GM23338 (cell line): ENCODE measurements around the gene NVL. TPM values are rescaled to one million over a fixed set of nuclear protein-coding genes. Genes with fewer than 3 reads are reported as not detected.
A peak's percentile ranks its signal among the peaks of the same experiment; 100 is the strongest.

Experiments
- ATAC-seq: fragments of 200-7000 bp; cut with Tn5 transposase; 3 replicates; pipeline ENCODE4 v1.9.1; 2020
- DNase-seq: peaks from one replicate; pipeline ENCODE4 v3.0.0-alpha.2; 2015; ENCODE audit warnings: low spot score
- H2AFZ ChIP-seq: fragments of 200-600 bp; sonication (generic); 2 replicates; pipeline ENCODE4 v1.8.0; 2016; ENCODE audit warnings: antibody characterized with exemption, mild to moderate bottlenecking, moderate library complexity
- H3F3A ChIP-seq: fragments of 200-600 bp; sonication (generic); replicated peaks from 2 replicates; pipeline ENCODE4 v1.8.0; 2017; ENCODE audit warnings: antibody characterized with exemption, mixed run types, low read depth
- H3K27ac ChIP-seq: fragments of 200-600 bp; sonication (generic); 2 replicates; pipeline ENCODE4 v1.6.1; 2016; ENCODE audit warnings: low read depth
- H3K27me3 ChIP-seq: fragments of 200-600 bp; sonication (generic); 2 replicates; pipeline ENCODE4 v1.8.0; 2016; ENCODE audit warnings: mild to moderate bottlenecking, mixed run types, moderate library complexity; ENCODE audit not compliant: insufficient read depth
- H3K36me3 ChIP-seq: fragments of 200-600 bp; sonication (generic); 2 replicates; pipeline ENCODE4 v1.8.0; 2016; ENCODE audit warnings: mild to moderate bottlenecking; ENCODE audit not compliant: insufficient read depth
- H3K4me1 ChIP-seq: fragments of 200-600 bp; sonication (generic); 2 replicates; pipeline ENCODE4 v1.8.0; 2016; ENCODE audit warnings: mild to moderate bottlenecking, moderate library complexity; ENCODE audit not compliant: insufficient read depth
- H3K4me2 ChIP-seq: fragments of 200-600 bp; sonication (generic); 2 replicates; pipeline ENCODE4 v1.7.1; 2017; ENCODE audit warnings: mixed run types
- H3K4me3 ChIP-seq: fragments of 200-600 bp; sonication (generic); 2 replicates; pipeline ENCODE4 v1.6.1; 2016; ENCODE audit warnings: mixed run types
- H3K79me2 ChIP-seq: fragments of 200-600 bp; sonication (generic); replicated peaks from 2 replicates; pipeline ENCODE4 v1.8.0; 2017; ENCODE audit warnings: mild to moderate bottlenecking; ENCODE audit not compliant: insufficient read depth
- H3K9me2 ChIP-seq: fragments of 200-600 bp; sonication (generic); 2 replicates; pipeline ENCODE4 v1.8.0; 2017; ENCODE audit not compliant: insufficient read depth
- H4K20me1 ChIP-seq: fragments of 200-600 bp; sonication (generic); replicated peaks from 2 replicates; pipeline ENCODE4 v1.8.0; 2017; ENCODE audit warnings: mild to moderate bottlenecking; ENCODE audit not compliant: insufficient read depth
- H3K27ac Mint-ChIP-seq: 2 replicates; pipeline ENCODE4 v1.8.0; 2020; ENCODE audit warnings: inconsistent platforms, mild to moderate bottlenecking, moderate library complexity, mixed read lengths
- H3K27me3 Mint-ChIP-seq: 3 replicates; pipeline ENCODE4 v1.8.0; 2022; ENCODE audit warnings: low read depth, mild to moderate bottlenecking, moderate library complexity, mixed read lengths, inconsistent platforms; ENCODE audit not compliant: insufficient read depth, poor library complexity
- H3K36me3 Mint-ChIP-seq: 3 replicates; pipeline ENCODE4 v1.8.0; 2021; ENCODE audit warnings: low read depth, mild to moderate bottlenecking, inconsistent platforms, moderate library complexity, mixed read lengths
- H3K4me1 Mint-ChIP-seq: 3 replicates; pipeline ENCODE4 v1.8.0; 2020; ENCODE audit warnings: mild to moderate bottlenecking, inconsistent platforms, mixed read lengths
- H3K4me3 Mint-ChIP-seq: 3 replicates; pipeline ENCODE4 v1.8.0; 2021; ENCODE audit warnings: moderate library complexity, mild to moderate bottlenecking, inconsistent platforms, mixed read lengths
- H3K9me3 Mint-ChIP-seq: 3 replicates; pipeline ENCODE4 v1.8.0; 2020; ENCODE audit warnings: moderate library complexity, mild to moderate bottlenecking, inconsistent platforms, mixed read lengths
- CREB1 ChIP-seq: fragments of 250-450 bp; sonication (Bioruptor Pico); IDR thresholded peaks from 2 replicates; pipeline ENCODE4 v1.5.0; 2020; ENCODE audit warnings: low read depth, mild to moderate bottlenecking, moderate library complexity
- ETS1 ChIP-seq: IDR thresholded peaks from 2 replicates; pipeline ENCODE4 v1.6.1; 2016; ENCODE audit warnings: antibody characterized with exemption
- EZH2 ChIP-seq: fragments of 200-600 bp; sonication (generic); IDR thresholded peaks from one replicate; pipeline ENCODE4 v1.8.0; 2017; ENCODE audit warnings: antibody characterized with exemption, mild to moderate bottlenecking, low read depth; ENCODE audit not compliant: unreplicated experiment
- EZH2phosphoT487 ChIP-seq: fragments of 200-600 bp; sonication (generic); IDR thresholded peaks from one replicate; pipeline ENCODE4 v1.8.1; 2018; ENCODE audit warnings: antibody characterized with exemption; ENCODE audit not compliant: unreplicated experiment
- JUNB ChIP-seq: IDR thresholded peaks from one replicate; pipeline ENCODE4 v1.6.1; 2016; ENCODE audit warnings: antibody characterized with exemption; ENCODE audit not compliant: unreplicated experiment
- NANOG ChIP-seq: IDR thresholded peaks from 2 replicates; pipeline ENCODE4 v1.6.1; 2016; ENCODE audit warnings: antibody characterized with exemption, borderline replicate concordance
- POLR2AphosphoS5 ChIP-seq: IDR thresholded peaks from 2 replicates; pipeline ENCODE4 v1.6.1; 2016; ENCODE audit warnings: antibody characterized with exemption, low read depth
- ZNF331 ChIP-seq: fragments of 250-450 bp; sonication (Bioruptor Pico); IDR thresholded peaks from 2 replicates; pipeline ENCODE4 v1.5.0; 2020; ENCODE audit warnings: low read depth, mild to moderate bottlenecking, moderate library complexity
- ZNF462 ChIP-seq: fragments of 250-450 bp; sonication (Bioruptor Pico); IDR thresholded peaks from 2 replicates; pipeline ENCODE4 v1.5.0; 2020; ENCODE audit warnings: mild to moderate bottlenecking, moderate library complexity
- polyA plus RNA-seq: library from polyadenylated mRNA; unstranded; fragments of >200 nt; fragmentation: Nextera tagmentation; extraction: Ambion mirVana; gene quantifications from 2 replicates; pipeline ENCODE4 v1.2.1, GENCODE V29; 2016
- total RNA-seq: library from RNA; depleted of rRNA; stranded (reverse); fragments of >200 nt; shearing (Covaris generic); gene quantifications from 2 replicates; pipeline ENCODE4 v1.2.3, GENCODE V29; 2014

Gene NVL
- total and polyA plus RNA-seq, 2 experiments from 2014 or later: 44.4 to 71.7 TPM

GRCh38 chr1:224356685-224357625 is 27.0 kb upstream of the NVL start, which contains the start of gene CNIH4:
CNIH4 (plus strand) TSS chr1:224356879; CDS start chr1:224356925, 46 bp downstream.
- H3K4me2 ChIP-seq: peak within 1 kb of the TSS; percentile 96
- H2AFZ ChIP-seq: peak within 1 kb of the TSS; percentile 38
- H3K9me2 ChIP-seq: peaks cover 7% of the 10 kb centered on the region; the same call in 1 of the 2 replicates
- no peak within 1 kb of the TSS for H3K27ac ChIP-seq
- no peaks in the 10 kb centered on the region for H3K36me3 ChIP-seq
- no peaks in the 10 kb centered on the region for H3K27me3 Mint-ChIP-seq
- peak within 1 kb of the TSS; percentile 80 for H3K4me3 ChIP-seq
- H3K79me2 ChIP-seq: peaks cover 49% of the 10 kb centered on the region
- peak within 1 kb of the TSS; percentile 83 for H3K4me3 Mint-ChIP-seq
- H3K36me3 Mint-ChIP-seq: peaks cover 3% of the 10 kb centered on the region
- peaks cover 14% of the 10 kb centered on the region for H3K4me1 Mint-ChIP-seq
- no peaks in the 10 kb centered on the region for H3F3A ChIP-seq
- H4K20me1 ChIP-seq: 0 out of 2 replicates have a peak, but pooled peaks cover 3% of the 10 kb centered on the region
- DNase-seq (peak; percentile 99), ATAC-seq (peak; percentile 98)
- H3K27me3 ChIP-seq: no peaks in the 10 kb centered on the region
- peaks cover 5% of the 10 kb centered on the region; the same call in 2 of the 3 replicates for H3K9me3 Mint-ChIP-seq
- H3K27ac Mint-ChIP-seq: peak within 1 kb of the TSS; percentile 0
- peak; percentile 97 for TF ChIP-seq POLR2AphosphoS5
- peak; percentile 66 for TF ChIP-seq CREB1
- TF ChIP-seq JUNB: no peak
- no peak for TF ChIP-seq EZH2
- peak; percentile 97 for TF ChIP-seq ETS1
- TF ChIP-seq ZNF331 (CRISPR knock-in tag): no peak
- H3K4me1 ChIP-seq: peaks cover 18% of the 10 kb centered on the region

- no peak overlapping the region for H3K27ac Mint-ChIP-seq
- TF ChIP-seq ETS1 (no peak), NANOG (no peak), JUNB (no peak), ZNF462 (no peak), EZH2phosphoT487 (no peak), ZNF331 (CRISPR knock-in tag) (no peak), CREB1 (no peak)
- H3K4me3 Mint-ChIP-seq: no peak overlapping the region
- Histone ChIP-seq H4K20me1 (no peaks in the 10 kb centered on the region), H3K4me3 (no peak overlapping the region), H3K36me3 (no peaks in the 10 kb centered on the region), H3K27me3 (no peaks in the 10 kb centered on the region), H3K9me2 (peaks cover 7% of the 10 kb centered on the region; the same call in 1 of the 2 replicates), H3K4me2 (no peak overlapping the region), H3K79me2 (peaks cover 22% of the 10 kb centered on the region), H3K4me1 (peaks cover 16% of the 10 kb centered on the region), H2AFZ (no peak overlapping the region), H3K27ac (no peak overlapping the region), H3F3A (no peaks in the 10 kb centered on the region)
- no peak for DNase-seq
- H3K27me3 Mint-ChIP-seq: no peaks in the 10 kb centered on the region
- ATAC-seq: no peak
- peaks cover 11% of the 10 kb centered on the region for H3K36me3 Mint-ChIP-seq
- H3K9me3 Mint-ChIP-seq: peaks cover 21% of the 10 kb centered on the region
- peaks cover 13% of the 10 kb centered on the region for H3K4me1 Mint-ChIP-seq
Observed at GRCh38 chr1:224353975-224354925, 24.3 kb upstream of the NVL start.
